Occipital lobe (tissue), 2 donors: ENCODE measurements around the gene CSF1. TPM values are rescaled to one million over a fixed set of nuclear protein-coding genes. Genes with fewer than 3 reads are reported as not detected.

Source experiments
- DNase-seq: peaks from one replicate; lab custom pipeline; 2025; lab: John Stamatoyannopoulos, UW
- total RNA-seq: library from RNA; depleted of rRNA; stranded (reverse); fragments of >200 nt; gene quantifications from one replicate; pipeline ENCODE4 v1.2.3, GENCODE V29; 2014

CSF1 gene
- total RNA-seq, 1 donor from 2014 or later: 3.9 TPM

DNA sequence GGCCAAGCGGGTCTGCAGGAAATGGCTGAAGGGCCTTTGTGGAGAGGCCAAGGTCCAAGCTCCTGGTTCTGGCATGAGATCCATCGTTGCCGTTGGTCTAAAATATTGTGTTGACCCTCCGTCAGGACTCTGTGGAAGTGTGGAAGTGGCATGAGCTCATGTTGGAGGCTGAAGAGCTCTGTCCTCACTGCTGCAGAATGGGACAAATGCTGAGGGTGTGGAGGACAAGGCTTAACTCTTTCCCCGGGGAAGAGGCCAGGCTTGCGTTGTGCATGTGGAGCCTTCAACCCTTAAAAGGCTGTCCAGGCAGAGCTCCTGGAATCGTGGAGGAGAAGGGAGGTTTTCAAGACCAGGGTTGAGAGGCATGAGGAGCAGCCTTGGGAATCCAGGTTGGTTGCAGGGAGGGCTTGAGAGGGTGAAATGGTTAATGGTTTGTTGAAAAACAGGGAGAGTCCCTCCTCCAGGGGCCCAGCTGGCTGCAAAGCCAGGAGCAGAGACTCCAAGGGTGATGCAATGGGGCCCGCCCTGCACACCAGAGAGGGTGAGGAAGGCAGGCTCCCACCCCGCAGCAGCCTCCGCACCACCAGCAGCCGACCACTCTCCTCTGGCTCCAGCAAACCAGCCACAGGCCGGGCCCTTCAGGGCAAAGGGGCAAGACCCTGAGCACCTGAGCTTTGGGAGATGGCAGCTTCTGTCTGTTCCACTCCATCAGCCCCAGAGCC is 67.2 kb downstream of the CSF1 start:
- no peak for DNase-seq

DNA sequence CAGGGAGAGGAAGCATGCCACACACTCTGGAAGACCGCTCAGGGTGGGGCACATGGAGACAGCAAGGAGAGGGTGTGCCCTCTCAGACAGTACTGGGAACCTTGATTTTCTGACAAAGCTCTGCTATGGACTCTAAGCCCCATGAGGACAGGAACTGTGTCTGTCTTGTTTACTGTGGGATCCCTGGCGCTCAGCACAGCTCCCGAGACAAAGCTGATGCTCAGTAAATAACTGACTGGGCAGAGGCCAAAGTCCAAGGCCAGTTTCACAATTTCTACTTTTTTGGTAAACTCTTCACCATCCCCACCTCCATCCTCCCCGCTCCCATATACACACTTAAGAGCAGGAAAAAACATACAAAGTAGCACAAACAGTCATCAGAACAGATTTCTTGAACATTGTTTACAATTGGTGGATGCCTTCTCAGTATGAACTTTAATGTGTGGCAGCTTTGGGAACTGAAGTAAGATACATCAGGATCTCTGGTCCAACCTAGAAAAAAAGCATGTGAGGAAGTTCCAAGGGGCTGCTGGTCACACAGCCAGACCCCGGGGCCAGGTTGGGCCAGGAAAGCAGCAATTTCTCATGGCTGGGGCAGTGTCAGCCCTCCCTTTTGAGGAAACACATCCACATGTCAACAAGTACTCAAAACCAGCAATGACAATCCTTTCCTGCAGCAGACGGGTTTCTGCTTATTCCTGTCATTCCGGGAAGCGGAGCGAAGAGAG is 68.3 kb downstream of the CSF1 start:
- DNase-seq: no peak

- no peak for DNase-seq
Measured at GRCh38 chr1:109979489-109980091, 68.9 kb downstream of the CSF1 start.

Other genes with a start within 250 kb of the CSF1 start
- gene GSTM2, start 242.8 kb upstream of the CSF1 start, total RNA-seq: 9.2 TPM
- not detected for gene GSTM1, start 223.0 kb upstream of the CSF1 start, total RNA-seq
- gene GSTM5, start 198.6 kb upstream of the CSF1 start, total RNA-seq: 1.9 TPM
- 69.4 TPM for gene GSTM3, start 169.8 kb upstream of the CSF1 start, total RNA-seq
- not detected for gene EPS8L3, start 146.9 kb upstream of the CSF1 start, total RNA-seq
- 26.4 TPM for gene AHCYL1, start 73.9 kb downstream of the CSF1 start, total RNA-seq
- gene STRIP1, start 123.8 kb downstream of the CSF1 start, total RNA-seq: 102 TPM
- 0.31 TPM for gene ALX3, start 159.8 kb downstream of the CSF1 start, total RNA-seq
- gene UBL4B, start 201.6 kb downstream of the CSF1 start, total RNA-seq: not detected
- 13.9 TPM for gene SLC6A17, start 239.6 kb downstream of the CSF1 start, total RNA-seq